Amniotic stem cell (primary cell): Measurements from ENCODE around the gene EXOC3L1.

Experiments used
- DNase-seq: peaks from one replicate; lab custom pipeline; 2025; lab: John Stamatoyannopoulos, UW

EXOC3L1 gene

GRCh38 chr16:67147437-67148140, 42.3 kb downstream of the EXOC3L1 start:
- DNase-seq = no peak

DNA sequence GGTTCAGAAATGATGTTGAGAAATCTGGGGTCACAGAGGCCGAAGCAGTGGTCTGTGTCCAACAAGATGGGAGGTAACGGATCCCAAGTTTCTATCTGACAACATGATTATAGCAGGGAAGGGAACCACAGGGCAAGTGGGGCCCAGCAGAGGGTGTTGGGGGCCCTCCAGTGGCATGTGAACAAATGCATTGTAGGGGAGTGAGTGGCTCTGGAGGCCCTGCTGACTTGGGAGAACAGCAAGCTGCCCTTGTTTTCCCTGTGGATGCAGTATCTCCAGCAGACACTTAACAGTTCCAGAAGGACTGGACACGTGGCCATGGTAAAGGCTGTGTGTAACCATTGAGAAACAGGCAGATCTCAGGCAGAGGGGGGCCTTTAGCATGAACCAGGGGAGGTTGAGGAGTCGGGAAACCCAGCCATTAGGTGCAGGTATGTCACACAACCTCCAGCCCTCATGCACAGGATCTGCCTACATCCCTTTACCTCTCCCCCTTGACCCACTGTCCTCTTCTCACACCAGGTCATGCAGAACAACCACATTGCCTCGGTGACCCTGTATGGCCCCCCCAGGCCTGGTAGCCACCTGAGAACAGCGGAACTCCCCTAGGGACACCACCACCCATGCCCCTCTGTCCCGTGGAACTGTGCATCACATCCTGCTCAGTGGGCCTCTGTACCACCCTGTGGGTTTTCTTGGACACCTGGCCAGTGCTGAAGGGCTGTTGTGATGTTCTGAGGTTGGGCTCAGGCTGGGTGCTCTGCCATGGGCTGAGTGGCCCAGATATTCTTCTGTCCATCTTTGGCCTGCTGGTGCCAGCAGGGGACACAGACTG, 43.2 kb downstream of the EXOC3L1 start:
- no peak for DNase-seq

DNA sequence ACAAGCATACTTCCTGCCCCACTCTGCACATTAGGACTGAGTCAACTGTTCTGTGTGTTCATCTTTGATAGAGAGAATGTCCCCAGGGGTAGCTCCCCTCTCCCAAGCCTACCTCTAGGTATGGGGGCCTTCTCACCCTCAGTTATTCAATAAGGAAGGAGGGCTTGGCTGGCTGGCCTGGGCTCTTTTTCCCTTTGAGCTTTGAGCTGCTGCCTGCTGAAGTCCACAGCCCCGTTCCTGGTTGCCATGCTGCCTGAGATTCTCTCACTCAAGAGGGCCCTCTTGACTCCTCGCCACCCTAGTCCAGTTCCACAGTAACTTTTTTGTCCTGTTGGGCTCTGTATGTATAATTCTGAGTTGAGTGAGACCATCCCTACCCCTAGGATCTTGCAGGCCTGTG, 44.2 kb downstream of the EXOC3L1 start:
- no peak for DNase-seq

DNA sequence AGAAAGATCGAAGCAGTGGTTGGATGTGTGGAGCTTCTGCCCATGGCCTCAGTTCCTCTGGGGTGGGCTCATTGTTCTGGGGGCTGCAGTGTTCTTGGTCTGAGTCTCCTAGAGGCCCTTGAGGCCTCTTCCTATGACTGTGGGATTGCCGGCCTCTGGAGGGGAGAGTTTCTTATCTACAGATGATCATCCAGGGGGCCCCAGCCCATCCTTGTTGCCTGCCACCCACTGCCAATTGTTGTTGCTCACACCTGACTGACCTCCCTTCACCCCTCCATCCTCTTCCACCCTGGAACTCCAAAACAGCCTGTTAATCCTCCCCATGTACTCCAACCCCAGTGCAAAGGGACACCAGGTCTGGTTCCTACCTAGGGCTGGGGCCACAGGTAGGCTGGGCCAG, 45.0 kb downstream of the EXOC3L1 start:
- DNase-seq = no peak

DNA sequence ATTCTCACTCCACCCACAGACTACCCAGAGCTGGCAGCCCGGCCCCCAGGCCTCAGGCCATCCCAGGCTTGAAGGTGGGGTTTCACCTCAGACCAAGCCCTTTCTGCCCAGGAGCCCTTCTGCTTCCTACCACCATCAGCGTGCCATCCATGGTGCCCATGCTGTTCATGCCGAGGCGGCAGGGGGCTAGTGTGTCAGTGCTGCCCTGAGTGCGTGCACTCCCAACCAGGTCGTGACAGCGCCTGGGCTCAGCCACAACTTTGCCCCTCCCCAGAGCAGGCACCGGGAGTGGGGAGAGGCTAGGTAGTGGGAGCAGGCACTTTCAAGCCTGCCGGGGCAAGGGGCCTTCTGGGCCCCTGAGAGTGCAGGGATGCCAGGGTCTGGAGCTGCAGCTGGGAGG, 47.6 kb downstream of the EXOC3L1 start:
- DNase-seq = no peak

GRCh38 chr16:67141391-67141790, 48.5 kb downstream of the EXOC3L1 start:
- DNase-seq = no peak

- no peak for DNase-seq
Measured at GRCh38 chr16:67137605-67138004, 52.3 kb downstream of the EXOC3L1 start.
